ENCODE results near the gene CTNNAL1. TPM values are rescaled to one million over a fixed set of nuclear protein-coding genes. Genes with fewer than 3 reads are reported as not detected.

Gene CTNNAL1
- total and polyA plus RNA-seq, 2 of the 8 experiments (the other 6 are each of a cell fraction or from before 2014, with no cell fraction given): 23.2 to 66.1 TPM

DNA sequence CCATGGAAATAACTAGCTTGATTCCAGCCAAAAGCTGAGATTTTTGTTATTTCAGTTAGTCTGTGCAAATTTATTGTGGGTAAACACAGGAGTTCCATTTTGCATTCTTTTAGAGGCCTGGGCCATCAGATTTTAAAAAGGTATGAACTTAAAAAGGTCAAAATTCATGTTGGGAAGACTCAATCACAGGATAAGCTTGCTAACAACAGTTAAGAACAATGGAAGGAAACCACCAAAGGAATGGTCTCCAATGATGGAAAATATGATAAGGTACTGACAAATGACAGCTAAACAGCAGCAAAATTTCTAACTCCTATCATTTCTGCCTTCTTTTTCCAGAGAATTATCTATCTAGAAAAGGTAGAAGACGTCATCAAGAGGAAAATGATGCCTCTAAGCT, 63.1 kb downstream of the CTNNAL1 start:
- Histone ChIP-seq H3K9ac (replicated peaks in 1 of 4; ENCODE audit: extremely low read depth in 1 of 4, low read depth in 3 of 4, low read length in 3 of 4) (no peak overlapping the region), H3K27me3 (replicated peaks in 1 of 4; ENCODE audit: control insufficient read depth in 3 of 4, extremely low read depth in 1 of 4, insufficient read depth in 3 of 4, low read length in 3 of 4) (no peaks in the 10 kb centered on the region), H3K4me2 (ENCODE audit: insufficient read depth in 1 of 2, low read depth in 2 of 2, low read length in 2 of 2) (no peak overlapping the region), H4K8ac (ENCODE audit: extremely low read depth, insufficient read depth, low read length) (no peak overlapping the region), H3K4me3 (ENCODE audit: extremely low read depth in 1 of 4, insufficient read depth in 2 of 4, low read depth in 3 of 4, low read length in 4 of 4) (no peak overlapping the region), H4K5ac (ENCODE audit: insufficient read length, low read depth, low read length) (no peak overlapping the region), H4K20me1 (replicated peaks in 1 of 2; ENCODE audit: control insufficient read depth in 1 of 2, insufficient read depth in 2 of 2, low read length in 2 of 2) (no peaks in the 10 kb centered on the region), H3K56ac (replicated peaks; ENCODE audit: insufficient read length, low read depth, low read length) (no peak overlapping the region), H2BK5ac (ENCODE audit: low read depth, low read length) (no peak overlapping the region), H3K27ac (ENCODE audit: low read depth, low read length) (no peak overlapping the region), H2BK120ac (replicated peaks; ENCODE audit: low read depth, low read length) (no peak overlapping the region), H2BK15ac (ENCODE audit: low read length) (no peak overlapping the region), H3K79me1 (ENCODE audit: low read depth, low read length) (no peaks in the 10 kb centered on the region), H3K9me3 (ENCODE audit: insufficient read depth in 2 of 2, low read depth in 1 of 2, low read length in 1 of 2) (no peaks in the 10 kb centered on the region), H3K4ac (replicated peaks; ENCODE audit: insufficient read length, low read depth, low read length) (no peak overlapping the region), H3K18ac (ENCODE audit: extremely low read depth, low read length) (no peak overlapping the region), H2AK5ac (ENCODE audit: low read depth, low read length) (no peak overlapping the region), H2BK20ac (ENCODE audit: low read length) (no peak overlapping the region), H3K36me3 (ENCODE audit: control insufficient read depth in 2 of 4, insufficient read depth in 4 of 4, low read length in 3 of 4) (peaks cover 0 to 2% (median 0%) of the 10 kb centered on the region in 4 experiments; a peak in 3 of 8 replicates), H3K23me2 (ENCODE audit: low read depth, low read length) (no peaks in the 10 kb centered on the region), H3K4me1 (replicated peaks in 1 of 4; ENCODE audit: control insufficient read depth in 3 of 4, insufficient read depth in 4 of 4, low read length in 3 of 4) (no peaks in the 10 kb centered on the region), H2AFZ (ENCODE audit: low read length) (no peak overlapping the region), H3K23ac (ENCODE audit: insufficient read length) (no peak overlapping the region), H2BK12ac (ENCODE audit: low read depth, low read length) (no peak overlapping the region), H4K91ac (replicated peaks; ENCODE audit: insufficient read length, low read length) (no peak overlapping the region), H3K14ac (ENCODE audit: insufficient read length) (no peak overlapping the region), H3K79me2 (ENCODE audit: control insufficient read depth in 1 of 2, insufficient read depth in 2 of 2, low read length in 2 of 2) (no peaks in the 10 kb centered on the region)
- CTCF ChIA-PET (ENCODE audit: partially characterized antibody): interaction anchor here (0.6 to 5.4 kb wide), 3 partner anchors 14 to 355 kb away, joined by 3 to 40 read pairs (median 6); partner anchors contain the start of genes ABITRAM and ELP1
- FAIRE-seq (no peak), DNase-seq (ENCODE audit: low read depth in 1 of 2, low spot score in 2 of 2) (no peak)
- POLR2A ChIA-PET (ENCODE audit: partially characterized antibody): no interaction called here
- WGBS, 2 experiments (ENCODE audit: extremely low coverage in 1 of 2, insufficient coverage in 1 of 2, insufficient read length in 1 of 2, insufficient replicate concordance in 2 of 2, low coverage in 1 of 2, low lambda C conversion rate in 2 of 2, missing lambda C conversion rate in 1 of 2): 87% methylated on average over 1 of the region's 1 CpG; no CpG with 5 or more reads in 1 of the 2 experiments
- TF ChIP-seq NRF1 (IDR thresholded peaks at IDR 0.05; ENCODE audit: low read depth, low read length): no peak
- TF ChIP-seq CEBPB (IDR thresholded peaks at IDR 0.05; ENCODE audit: low read depth, low read length): no peak
- no peak for TF ChIP-seq SP4 (IDR thresholded peaks at IDR 0.05; ENCODE audit: low read length)
- TF ChIP-seq TAF7 (optimal IDR thresholded peaks at IDR 0.05; ENCODE audit: borderline replicate concordance, low read depth, low read length): no peak
- no peak for TF ChIP-seq HDAC2 (IDR thresholded peaks at IDR 0.05; ENCODE audit: borderline replicate concordance in 1 of 2, low read depth in 2 of 2, low read length in 2 of 2)
- no peak for TF ChIP-seq RBBP5 (IDR thresholded peaks at IDR 0.05; ENCODE audit: borderline replicate concordance, low read depth, low read length)
- TF ChIP-seq TEAD4 (IDR thresholded peaks at IDR 0.05; ENCODE audit: low read depth, low read length): no peak
- no peak for TF ChIP-seq HDAC6 (IDR thresholded peaks at IDR 0.05; ENCODE audit: low read depth, low read length)
- no peak for TF ChIP-seq CBX8 (IDR thresholded peaks at IDR 0.05; ENCODE audit: borderline replicate concordance, low read depth, low read length)
- no peak for TF ChIP-seq POU5F1 (IDR thresholded peaks at IDR 0.05; ENCODE audit: low read depth, low read length)
- TF ChIP-seq RXRA (IDR thresholded peaks at IDR 0.05; ENCODE audit: insufficient read depth, low read depth, low read length): no peak
